H1 (cell line): ENCODE results near the gene CALHM5.

Experiments
- EZH2 ChIP-seq: fragments of 200-600 bp; sonication (generic); IDR thresholded peaks from 2 replicates; pipeline ENCODE4 v1.7.1; 2012; ENCODE audit warnings: low read depth, mild to moderate bottlenecking, moderate library complexity, low read length, inconsistent platforms; ENCODE audit not compliant: severe bottlenecking
- JUN ChIP-seq: IDR thresholded peaks from 2 replicates; pipeline ENCODE4 v1.6.1; 2011; ENCODE audit warnings: low read depth, mild to moderate bottlenecking, improper control_type of control experiment, low read length
- MAFK ChIP-seq: IDR thresholded peaks from 2 replicates; pipeline ENCODE4 v1.6.1; 2012; ENCODE audit warnings: low read depth, mild to moderate bottlenecking, improper control_type of control experiment, low read length
- RFX5 ChIP-seq: IDR thresholded peaks from 2 replicates; pipeline ENCODE4 v1.6.1; 2011; ENCODE audit warnings: low read depth, low read length, improper control_type of control experiment, borderline replicate concordance
- TF ChIP-seq, protein P1 (sequence below), 3 experiments: IDR thresholded peaks; 1 replicate in 2 of 3; 2 replicates in 1 of 3; pipeline versions ENCODE4 v1.5.1 to v1.6.1; 2011; ENCODE audit warnings: low read length in 3 of 3, mild to moderate bottlenecking in 3 of 3, inconsistent platforms in 2 of 3, low read depth in 1 of 3, moderate library complexity in 1 of 3; ENCODE audit not compliant: insufficient read depth in 1 of 3; ENCODE audit errors: control extremely low read depth in 1 of 3
- TF ChIP-seq, protein P2 (sequence below): IDR thresholded peaks from 2 replicates; pipeline ENCODE4 v1.6.1; 2012; ENCODE audit warnings: inconsistent platforms
- TF ChIP-seq, protein P3 (sequence below): IDR thresholded peaks from 2 replicates; pipeline ENCODE4 v1.6.1; 2012; ENCODE audit warnings: low read length, inconsistent platforms

DNA sequence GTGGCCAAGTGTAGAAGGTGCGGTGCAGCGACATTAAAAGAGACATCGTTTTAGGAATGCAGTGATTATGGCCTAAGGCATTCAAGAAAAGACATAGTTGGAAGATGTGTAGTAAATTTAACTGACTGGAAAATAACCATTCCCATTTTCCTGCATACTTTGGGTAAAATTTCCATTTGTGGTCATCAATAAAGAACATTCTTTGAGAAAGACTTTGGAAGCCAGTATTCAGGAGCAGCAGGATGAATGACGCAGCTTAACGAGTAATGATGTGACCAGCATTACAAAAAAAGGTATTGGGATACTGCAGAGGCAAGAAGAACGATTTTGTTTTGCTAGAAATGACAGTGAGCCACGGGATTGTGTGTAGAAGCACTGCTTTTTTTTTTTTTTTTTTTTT is 52.9 kb downstream of the CALHM5 start:
- TF ChIP-seq, protein P1, sequence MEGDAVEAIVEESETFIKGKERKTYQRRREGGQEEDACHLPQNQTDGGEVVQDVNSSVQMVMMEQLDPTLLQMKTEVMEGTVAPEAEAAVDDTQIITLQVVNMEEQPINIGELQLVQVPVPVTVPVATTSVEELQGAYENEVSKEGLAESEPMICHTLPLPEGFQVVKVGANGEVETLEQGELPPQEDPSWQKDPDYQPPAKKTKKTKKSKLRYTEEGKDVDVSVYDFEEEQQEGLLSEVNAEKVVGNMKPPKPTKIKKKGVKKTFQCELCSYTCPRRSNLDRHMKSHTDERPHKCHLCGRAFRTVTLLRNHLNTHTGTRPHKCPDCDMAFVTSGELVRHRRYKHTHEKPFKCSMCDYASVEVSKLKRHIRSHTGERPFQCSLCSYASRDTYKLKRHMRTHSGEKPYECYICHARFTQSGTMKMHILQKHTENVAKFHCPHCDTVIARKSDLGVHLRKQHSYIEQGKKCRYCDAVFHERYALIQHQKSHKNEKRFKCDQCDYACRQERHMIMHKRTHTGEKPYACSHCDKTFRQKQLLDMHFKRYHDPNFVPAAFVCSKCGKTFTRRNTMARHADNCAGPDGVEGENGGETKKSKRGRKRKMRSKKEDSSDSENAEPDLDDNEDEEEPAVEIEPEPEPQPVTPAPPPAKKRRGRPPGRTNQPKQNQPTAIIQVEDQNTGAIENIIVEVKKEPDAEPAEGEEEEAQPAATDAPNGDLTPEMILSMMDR (IDR thresholded peaks at IDR 0.05; ENCODE audit: control extremely low read depth in 1 of 3, insufficient read depth in 1 of 3, low read depth in 1 of 3, low read length in 3 of 3): no peak
- TF ChIP-seq JUN (no peak), MAFK (no peak), RFX5 (no peak), EZH2 (no peak)
- TF ChIP-seq, protein P2, sequence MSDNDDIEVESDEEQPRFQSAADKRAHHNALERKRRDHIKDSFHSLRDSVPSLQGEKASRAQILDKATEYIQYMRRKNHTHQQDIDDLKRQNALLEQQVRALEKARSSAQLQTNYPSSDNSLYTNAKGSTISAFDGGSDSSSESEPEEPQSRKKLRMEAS: no peak
- TF ChIP-seq, protein P3, sequence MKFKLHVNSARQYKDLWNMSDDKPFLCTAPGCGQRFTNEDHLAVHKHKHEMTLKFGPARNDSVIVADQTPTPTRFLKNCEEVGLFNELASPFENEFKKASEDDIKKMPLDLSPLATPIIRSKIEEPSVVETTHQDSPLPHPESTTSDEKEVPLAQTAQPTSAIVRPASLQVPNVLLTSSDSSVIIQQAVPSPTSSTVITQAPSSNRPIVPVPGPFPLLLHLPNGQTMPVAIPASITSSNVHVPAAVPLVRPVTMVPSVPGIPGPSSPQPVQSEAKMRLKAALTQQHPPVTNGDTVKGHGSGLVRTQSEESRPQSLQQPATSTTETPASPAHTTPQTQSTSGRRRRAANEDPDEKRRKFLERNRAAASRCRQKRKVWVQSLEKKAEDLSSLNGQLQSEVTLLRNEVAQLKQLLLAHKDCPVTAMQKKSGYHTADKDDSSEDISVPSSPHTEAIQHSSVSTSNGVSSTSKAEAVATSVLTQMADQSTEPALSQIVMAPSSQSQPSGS: no peak
